Myocyte (in vitro differentiated cells): Measurements from ENCODE around the gene MKS1. TPM values are rescaled to one million over a fixed set of nuclear protein-coding genes. Genes with fewer than 3 reads are reported as not detected.

Experiments
- DNase-seq: peaks from one replicate; pipeline ENCODE4 v3.0.0-alpha.2; 2012; ENCODE audit warnings: low read depth
- total RNA-seq: library from RNA; depleted of rRNA; stranded (reverse); fragments of >200 nt; gene quantifications from 2 replicates; pipeline ENCODE4 v1.2.3, GENCODE V29; 2014

Gene MKS1
- total RNA-seq, 1 donor from 2014 or later: 12.3 TPM

- DNase-seq: no peak
Observed at GRCh38 chr17:58166682-58167081, 52.4 kb downstream of the MKS1 start, which contains the start of gene OR4D2. OR4D2 (plus strand) TSS chr17:58166982; CDS start chr17:58169656, 2,674 bp downstream.

DNA sequence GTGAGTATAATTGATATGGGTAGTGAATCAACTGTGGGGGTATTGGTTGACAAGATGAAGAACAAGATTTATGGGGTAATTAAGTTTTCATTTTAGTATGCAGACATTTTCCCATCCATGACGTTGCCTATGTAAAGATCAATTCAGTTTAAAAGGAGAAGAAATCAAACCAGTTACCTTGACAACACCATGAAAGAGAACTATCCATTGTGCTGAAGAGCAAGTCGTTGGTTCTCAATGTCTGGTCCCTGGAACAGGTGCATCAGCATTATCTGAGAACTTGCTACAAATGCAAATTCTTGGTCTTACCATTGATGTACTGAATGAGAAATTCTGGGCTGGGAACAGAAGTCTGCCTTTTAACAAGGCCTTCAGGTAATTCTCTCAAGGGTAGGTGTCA, 53.1 kb downstream of the MKS1 start:
- no peak for DNase-seq

DNA sequence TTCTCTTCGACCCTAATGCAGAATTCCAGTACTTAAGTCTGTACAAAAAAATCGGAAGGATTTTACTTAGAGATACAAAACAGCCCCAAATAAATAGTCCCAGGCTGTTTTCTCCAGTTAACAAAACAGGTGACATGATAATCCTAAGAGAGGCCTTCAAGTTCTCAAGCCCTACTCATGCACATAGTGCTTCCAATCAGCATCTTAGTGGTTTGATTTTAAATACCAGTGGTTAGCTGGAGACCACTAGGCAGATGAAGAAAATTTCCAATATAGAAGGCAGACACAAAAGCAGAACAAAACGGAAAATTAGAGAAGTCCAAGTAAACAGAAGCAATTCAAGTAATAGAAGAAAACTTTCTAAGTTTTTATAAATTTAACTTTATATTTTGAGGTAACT, 57.5 kb downstream of the MKS1 start:
- peak; percentile 48 for DNase-seq

- DNase-seq: no peak
Observed at GRCh38 chr17:58158181-58158580, 60.9 kb downstream of the MKS1 start.

GRCh38 chr17:58156839-58157803, 61.9 kb downstream of the MKS1 start:
- DNase-seq: no peak

Other genes starting within 250 kb of the MKS1 start
- gene VEZF1, start 231.0 kb downstream of the MKS1 start, total RNA-seq: 49.2 and 57.7 TPM in 2 replicates
- 180 and 183 TPM in 2 replicates for gene SRSF1, start 212.0 kb downstream of the MKS1 start, total RNA-seq
- gene DYNLL2, start 135.8 kb downstream of the MKS1 start, total RNA-seq: 10.1 and 12.8 TPM in 2 replicates
- not detected in 2 replicates for gene OR4D1, start 70.9 kb downstream of the MKS1 start, total RNA-seq
- not detected in 2 replicates for gene OR4D2, start 52.3 kb downstream of the MKS1 start, total RNA-seq
- gene EPX, start 26.5 kb downstream of the MKS1 start, total RNA-seq: not detected in 2 replicates
- gene LPO, start 19.3 kb upstream of the MKS1 start, total RNA-seq: not detected in 2 replicates
- 0.05 TPM in 2 replicates for gene MPO, start 61.7 kb upstream of the MKS1 start, total RNA-seq
- gene TSPOAP1, start 109.5 kb upstream of the MKS1 start, total RNA-seq: 0.16 TPM in 1 of 2 replicates, not detected in the other
- 36.1 and 49.1 TPM in 2 replicates for gene SUPT4H1, start 132.9 kb upstream of the MKS1 start, total RNA-seq
- not detected in 2 replicates for gene RNF43, start 198.3 kb upstream of the MKS1 start, total RNA-seq